ENCODE data around the gene MAN2A1.

Gene MAN2A1

GRCh38 chr5:109689740-109690241 lies at the start of gene MAN2A1:
MAN2A1 (plus strand) TSS chr5:109689927; CDS start chr5:109690418, 491 bp downstream.
- peak; percentile 75 for DNase-seq

- no peak for DNase-seq
Measured at GRCh38 chr5:109640976-109641375, 48.8 kb upstream of the MAN2A1 start.

GRCh38 chr5:109643791-109644350 lies 45.9 kb upstream of the MAN2A1 start:
- no peak for DNase-seq

GRCh38 chr5:109644829-109645228 lies 44.9 kb upstream of the MAN2A1 start:
- no peak for DNase-seq

GRCh38 chr5:109645707-109646192 lies 44.0 kb upstream of the MAN2A1 start:
- no peak for DNase-seq

- DNase-seq: no peak
Measured at GRCh38 chr5:109649318-109649717, 40.4 kb upstream of the MAN2A1 start.

- DNase-seq: no peak
Measured at GRCh38 chr5:109650493-109650892, 39.2 kb upstream of the MAN2A1 start.

GRCh38 chr5:109652096-109652495 lies 37.6 kb upstream of the MAN2A1 start:
- no peak for DNase-seq

- no peak for DNase-seq
Measured at GRCh38 chr5:109653042-109653441, 36.7 kb upstream of the MAN2A1 start.

GRCh38 chr5:109653561-109654239 lies 36.0 kb upstream of the MAN2A1 start:
- no peak for DNase-seq

GRCh38 chr5:109654455-109654854 lies 35.3 kb upstream of the MAN2A1 start:
- no peak for DNase-seq

GRCh38 chr5:109655841-109656240 lies 33.9 kb upstream of the MAN2A1 start:
- DNase-seq: no peak

GRCh38 chr5:109656829-109657228 lies 32.9 kb upstream of the MAN2A1 start:
- peak; percentile 3 for DNase-seq

GRCh38 chr5:109659901-109660300 lies 29.8 kb upstream of the MAN2A1 start:
- DNase-seq: no peak

GRCh38 chr5:109660301-109660700 lies 29.4 kb upstream of the MAN2A1 start:
- DNase-seq: no peak

- no peak for DNase-seq
Measured at GRCh38 chr5:109668237-109668636, 21.5 kb upstream of the MAN2A1 start.

GRCh38 chr5:109668668-109669422 lies 20.9 kb upstream of the MAN2A1 start:
- no peak for DNase-seq

- DNase-seq: no peak
Measured at GRCh38 chr5:109669991-109670706, 19.6 kb upstream of the MAN2A1 start.

GRCh38 chr5:109671136-109671535 lies 18.6 kb upstream of the MAN2A1 start:
- no peak for DNase-seq

GRCh38 chr5:109674596-109674995 lies 15.1 kb upstream of the MAN2A1 start:
- DNase-seq: no peak

GRCh38 chr5:109676920-109677319 lies 12.8 kb upstream of the MAN2A1 start:
- DNase-seq: no peak

- no peak for DNase-seq
Measured at GRCh38 chr5:109678447-109678846, 11.3 kb upstream of the MAN2A1 start.

GRCh38 chr5:109681763-109682162 lies 8.0 kb upstream of the MAN2A1 start:
- no peak for DNase-seq

All from activated gamma-delta T cell treated with Interleukin-2 at 50 U/mL for 16 hours (primary cell).